Fibroblast of villous mesenchyme (primary cell): ENCODE data around the gene SLC7A9. TPM values are rescaled to one million over a fixed set of nuclear protein-coding genes. Genes with fewer than 3 reads are reported as not detected.

Experiments used
- DNase-seq: peaks from one replicate; pipeline ENCODE4 v3.0.0-alpha.2; 2010; ENCODE audit warnings: low read depth
- H3K4me3 ChIP-seq: 2 replicates; pipeline ENCODE4 v1.5.1; 2011; ENCODE audit warnings: low read depth, mild to moderate bottlenecking, low read length
- total RNA-seq: library from RNA; depleted of rRNA; stranded (reverse); fragments of >200 nt; gene quantifications from 2 replicates; pipeline ENCODE4 v1.2.3, GENCODE V29; 2012
- TF ChIP-seq, protein P1 (sequence below): IDR thresholded peaks from 2 replicates; pipeline ENCODE4 v1.5.1; 2012; ENCODE audit warnings: low read depth, mild to moderate bottlenecking, low read length; ENCODE audit not compliant: insufficient read depth

The SLC7A9 gene
- total RNA-seq, 1 donor: not detected

DNA sequence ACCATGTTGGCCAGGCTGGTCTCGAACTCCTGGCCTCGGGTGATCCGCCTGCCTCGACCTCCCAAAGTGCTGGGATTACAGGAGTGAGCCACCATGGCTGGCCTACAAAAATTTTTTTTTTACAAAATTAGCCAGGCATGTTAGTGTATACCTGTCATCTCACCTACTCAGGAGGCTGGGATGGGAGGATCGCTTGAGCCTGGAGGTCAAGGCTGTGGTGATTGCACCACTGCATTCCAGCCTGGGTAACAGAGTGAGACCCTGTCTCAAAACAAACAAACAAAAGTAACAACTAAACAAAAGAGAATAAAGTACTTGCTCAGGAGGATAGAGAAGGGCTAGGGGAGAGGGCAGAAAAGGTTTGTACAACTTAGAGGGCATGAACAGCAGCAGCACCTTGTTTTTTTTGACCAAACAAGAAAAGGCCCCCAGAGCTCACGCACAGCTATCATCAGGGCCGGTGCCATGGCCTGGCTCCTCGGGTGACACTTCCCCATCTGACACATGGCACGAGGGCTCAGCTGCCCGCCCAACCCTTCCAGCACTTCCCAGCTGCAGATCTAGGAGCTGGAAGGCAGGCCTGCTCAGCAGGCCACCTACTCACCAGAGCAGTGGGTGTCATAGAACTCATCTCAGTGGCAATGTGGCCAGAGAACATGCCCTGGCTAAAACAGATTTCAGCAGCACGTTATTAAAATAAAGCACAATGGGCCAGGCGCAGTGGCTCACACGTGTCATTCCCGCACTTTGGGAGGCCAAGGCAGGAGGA lies 8.6 kb upstream of the SLC7A9 start:
- DNase-seq: no peak
- H3K4me3 ChIP-seq: no peak overlapping the region
- TF ChIP-seq, protein P1, sequence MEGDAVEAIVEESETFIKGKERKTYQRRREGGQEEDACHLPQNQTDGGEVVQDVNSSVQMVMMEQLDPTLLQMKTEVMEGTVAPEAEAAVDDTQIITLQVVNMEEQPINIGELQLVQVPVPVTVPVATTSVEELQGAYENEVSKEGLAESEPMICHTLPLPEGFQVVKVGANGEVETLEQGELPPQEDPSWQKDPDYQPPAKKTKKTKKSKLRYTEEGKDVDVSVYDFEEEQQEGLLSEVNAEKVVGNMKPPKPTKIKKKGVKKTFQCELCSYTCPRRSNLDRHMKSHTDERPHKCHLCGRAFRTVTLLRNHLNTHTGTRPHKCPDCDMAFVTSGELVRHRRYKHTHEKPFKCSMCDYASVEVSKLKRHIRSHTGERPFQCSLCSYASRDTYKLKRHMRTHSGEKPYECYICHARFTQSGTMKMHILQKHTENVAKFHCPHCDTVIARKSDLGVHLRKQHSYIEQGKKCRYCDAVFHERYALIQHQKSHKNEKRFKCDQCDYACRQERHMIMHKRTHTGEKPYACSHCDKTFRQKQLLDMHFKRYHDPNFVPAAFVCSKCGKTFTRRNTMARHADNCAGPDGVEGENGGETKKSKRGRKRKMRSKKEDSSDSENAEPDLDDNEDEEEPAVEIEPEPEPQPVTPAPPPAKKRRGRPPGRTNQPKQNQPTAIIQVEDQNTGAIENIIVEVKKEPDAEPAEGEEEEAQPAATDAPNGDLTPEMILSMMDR: no peak

DNA sequence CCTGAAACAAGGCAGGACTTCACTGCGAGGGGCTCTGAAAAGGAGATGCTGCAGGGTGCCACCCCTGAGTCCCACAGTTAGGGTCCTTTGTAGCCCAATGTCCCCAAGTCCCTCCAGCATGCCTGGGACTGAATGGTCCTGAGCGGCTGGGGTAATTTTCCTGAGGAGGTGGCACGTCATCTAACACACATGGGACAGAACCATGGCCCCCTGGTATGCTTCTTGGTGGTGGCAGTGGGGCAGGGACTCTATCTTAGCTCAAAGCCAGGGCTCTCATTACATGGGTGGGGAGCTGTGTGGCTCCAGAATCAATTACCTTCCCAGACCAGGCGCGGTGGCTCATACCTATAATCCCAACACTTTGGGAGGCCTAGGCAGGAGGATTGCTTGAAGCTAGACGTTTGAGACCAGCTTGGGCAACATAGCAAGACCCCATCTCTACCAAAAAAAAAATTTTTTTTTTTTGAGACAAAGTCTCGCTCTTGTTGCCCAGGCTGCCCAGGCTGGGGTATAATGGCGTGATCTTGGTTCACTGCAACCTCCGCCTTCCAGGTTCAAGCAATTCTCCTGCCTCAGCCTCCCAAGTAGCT lies 7.9 kb upstream of the SLC7A9 start:
- H3K4me3 ChIP-seq: no peak overlapping the region
- TF ChIP-seq, protein P1: no peak
- no peak for DNase-seq

DNA sequence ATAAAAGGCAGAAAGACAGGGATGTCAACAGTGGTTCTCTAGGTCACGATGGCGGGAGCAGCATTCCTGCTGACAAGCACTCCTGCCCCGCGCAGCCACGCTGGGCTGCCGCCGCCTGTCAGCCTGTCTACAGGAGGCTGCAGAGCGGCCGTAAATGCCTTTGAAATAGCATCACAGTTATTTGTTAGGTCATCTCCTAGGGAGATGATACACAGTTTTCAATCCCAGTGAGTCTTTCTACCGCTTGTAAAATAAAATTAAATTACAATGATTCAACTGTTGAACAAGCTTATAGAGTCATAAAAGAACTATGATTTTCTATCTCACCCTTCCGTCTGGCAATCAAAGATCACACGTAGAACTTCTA lies 7.3 kb upstream of the SLC7A9 start:
- TF ChIP-seq, protein P1: no peak
- peak; percentile 52 for DNase-seq

DNA sequence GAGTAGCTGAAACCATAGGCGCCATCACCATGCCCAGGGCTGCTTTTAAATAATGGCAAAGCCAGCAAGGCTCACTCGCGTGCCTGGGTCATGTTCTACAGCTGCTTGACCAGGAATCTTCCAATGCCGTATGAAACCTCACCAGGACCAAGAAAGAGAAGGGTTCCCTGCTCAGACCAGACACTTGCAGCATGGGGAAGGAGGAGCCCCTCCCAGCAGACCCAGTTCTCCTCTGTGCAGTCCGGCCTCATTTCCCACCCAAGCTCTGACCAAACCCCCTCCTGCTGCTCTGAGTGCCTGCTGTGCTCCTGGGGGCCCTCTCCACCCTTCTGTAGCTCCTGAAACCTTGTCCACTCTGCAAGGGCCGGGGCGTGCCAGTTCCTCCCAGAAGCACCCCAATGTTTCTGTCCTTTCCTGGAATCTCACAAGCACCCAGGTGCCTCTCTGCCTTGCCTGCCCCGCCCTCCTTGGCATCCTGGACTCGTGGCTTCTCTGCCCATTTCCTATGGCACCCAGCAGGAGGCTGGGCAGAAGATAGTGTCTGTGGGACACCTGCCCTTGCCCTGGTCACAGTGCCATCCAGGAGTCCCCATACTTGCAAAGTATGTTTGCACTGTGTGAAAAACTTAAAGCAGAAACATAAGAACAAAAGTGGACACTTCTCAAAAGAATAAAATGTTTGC lies 6.8 kb upstream of the SLC7A9 start:
- DNase-seq: no peak
- TF ChIP-seq, protein P1: no peak
- H3K4me3 ChIP-seq: no peak overlapping the region

More for the DNA sequence above, 7.3 kb upstream of the SLC7A9 start:
- no peak overlapping the region for H3K4me3 ChIP-seq

DNA sequence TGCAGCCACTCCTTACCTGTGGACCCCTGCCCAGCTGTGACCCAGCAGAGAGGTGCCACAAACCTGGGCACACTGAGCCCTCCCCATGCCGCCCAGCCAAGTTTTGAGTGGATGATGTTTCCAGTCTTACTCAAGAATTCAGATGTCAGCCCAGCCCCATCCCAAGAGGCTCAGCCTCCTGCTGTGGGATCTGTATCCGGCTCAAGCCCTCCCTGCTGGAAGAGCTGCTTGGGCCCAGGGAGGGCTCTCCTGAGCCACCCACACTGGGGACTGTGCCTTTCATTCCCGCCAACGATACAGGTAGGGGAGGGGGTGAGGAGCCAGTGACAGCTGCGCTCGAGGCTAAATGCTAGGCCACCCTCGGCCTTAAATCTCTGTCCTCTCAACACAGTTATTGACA lies 5.9 kb upstream of the SLC7A9 start:
- no peak for DNase-seq
- H3K4me3 ChIP-seq: no peak overlapping the region
- TF ChIP-seq, protein P1: no peak

DNA sequence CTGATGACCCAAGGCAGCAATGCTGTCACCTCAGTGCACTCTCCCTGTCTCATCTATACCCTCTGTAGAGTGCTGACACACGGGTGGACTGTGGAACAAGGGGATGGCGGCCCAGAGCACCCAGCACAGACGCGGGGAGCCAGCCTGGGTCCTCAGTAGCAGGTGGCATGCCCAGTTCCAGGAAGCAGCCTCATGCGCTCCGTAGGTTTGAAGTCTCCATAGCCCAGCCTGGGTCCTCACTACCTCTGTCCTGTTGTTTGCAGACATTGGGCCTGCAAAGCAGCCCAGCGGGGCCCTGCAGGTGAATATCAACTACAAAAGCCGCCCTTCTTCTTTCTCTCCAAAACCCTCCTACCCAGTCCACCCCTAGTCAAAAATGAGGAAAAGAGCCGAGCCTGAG lies 5.0 kb upstream of the SLC7A9 start:
- no peak for DNase-seq
- H3K4me3 ChIP-seq: no peak overlapping the region
- TF ChIP-seq, protein P1: no peak
